GM21528 (cell line): Measurements from ENCODE around the gene PMM2.
"Not testable (repeated sequence)": the region's sequence is repeated elsewhere in the genome, so short reads cannot be mapped to it uniquely, and the experiment has no call there.

Experiments used
- ATAC-seq: cut with Tn5 transposase; IDR thresholded peaks from one replicate; pipeline ENCODE4 v1.9.1; 2021; ENCODE audit warnings: mild to moderate bottlenecking, moderate library complexity; ENCODE audit not compliant: unreplicated experiment, low FRiP score

Gene PMM2

DNA sequence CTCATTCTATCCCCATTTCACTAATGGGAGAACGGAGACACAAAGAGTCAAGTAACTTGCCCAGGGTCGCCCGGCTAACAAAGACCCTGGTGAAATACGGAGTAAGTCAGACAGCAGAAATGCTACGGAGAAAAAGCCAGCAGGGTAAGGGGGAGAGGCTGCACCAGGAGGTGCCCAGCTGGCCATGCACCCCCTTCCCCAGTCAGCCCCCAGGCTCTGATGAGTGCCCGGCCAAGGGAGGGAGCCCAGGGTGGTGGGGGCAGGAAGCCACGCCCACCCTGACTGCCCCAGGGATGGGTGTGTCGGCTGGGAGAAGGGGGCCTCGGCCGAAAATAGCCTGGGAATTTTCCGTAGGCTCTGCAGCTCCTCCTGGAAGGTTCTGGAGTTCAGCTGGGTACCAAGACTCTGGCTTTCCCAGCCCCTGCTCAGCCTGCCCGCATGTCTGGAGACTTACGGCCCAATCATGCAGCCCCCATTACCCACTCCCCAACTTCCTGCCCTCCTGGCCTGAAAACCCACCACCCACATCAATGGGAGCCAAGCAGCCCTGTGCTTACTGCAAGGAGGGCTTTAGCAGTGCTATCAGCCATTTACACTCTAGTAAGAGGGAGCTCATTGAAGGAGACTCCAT lies 67.0 kb downstream of the PMM2 start:
- ATAC-seq: no peak

DNA sequence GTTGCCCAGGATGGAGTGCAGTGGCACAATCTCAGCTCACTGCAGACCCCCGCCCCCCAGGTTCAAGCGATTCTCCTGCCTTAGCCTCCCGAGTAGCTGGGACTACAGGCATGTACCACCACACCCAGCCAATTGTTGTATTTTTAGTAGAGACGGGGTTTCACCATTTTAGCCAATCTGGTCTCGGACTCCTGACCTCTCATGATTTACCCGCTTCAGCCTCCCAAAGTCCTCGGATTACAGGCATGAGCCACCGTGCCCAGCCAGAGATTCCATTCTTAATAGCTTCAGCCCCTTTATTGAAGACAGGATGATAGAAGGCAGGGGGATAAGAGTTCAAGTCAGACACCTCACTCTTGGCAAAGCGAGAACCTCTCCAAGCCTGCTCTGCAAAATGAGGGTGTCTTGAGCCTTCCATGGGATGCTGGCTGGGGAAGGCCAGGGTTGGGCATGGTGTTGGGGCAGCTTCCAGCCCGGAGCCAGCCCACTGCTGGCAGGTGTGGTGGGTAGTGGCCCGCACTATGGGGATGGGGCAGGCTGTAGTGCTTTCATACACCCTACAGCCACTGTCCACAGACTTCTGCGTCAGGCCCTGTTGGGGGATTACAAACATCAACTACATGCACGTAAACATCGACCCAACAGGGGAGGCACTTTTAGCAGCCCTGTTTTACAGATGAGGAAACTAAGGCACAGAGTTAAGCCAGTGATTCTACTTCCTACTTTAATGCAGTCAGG lies 67.7 kb downstream of the PMM2 start:
- no peak for ATAC-seq

DNA sequence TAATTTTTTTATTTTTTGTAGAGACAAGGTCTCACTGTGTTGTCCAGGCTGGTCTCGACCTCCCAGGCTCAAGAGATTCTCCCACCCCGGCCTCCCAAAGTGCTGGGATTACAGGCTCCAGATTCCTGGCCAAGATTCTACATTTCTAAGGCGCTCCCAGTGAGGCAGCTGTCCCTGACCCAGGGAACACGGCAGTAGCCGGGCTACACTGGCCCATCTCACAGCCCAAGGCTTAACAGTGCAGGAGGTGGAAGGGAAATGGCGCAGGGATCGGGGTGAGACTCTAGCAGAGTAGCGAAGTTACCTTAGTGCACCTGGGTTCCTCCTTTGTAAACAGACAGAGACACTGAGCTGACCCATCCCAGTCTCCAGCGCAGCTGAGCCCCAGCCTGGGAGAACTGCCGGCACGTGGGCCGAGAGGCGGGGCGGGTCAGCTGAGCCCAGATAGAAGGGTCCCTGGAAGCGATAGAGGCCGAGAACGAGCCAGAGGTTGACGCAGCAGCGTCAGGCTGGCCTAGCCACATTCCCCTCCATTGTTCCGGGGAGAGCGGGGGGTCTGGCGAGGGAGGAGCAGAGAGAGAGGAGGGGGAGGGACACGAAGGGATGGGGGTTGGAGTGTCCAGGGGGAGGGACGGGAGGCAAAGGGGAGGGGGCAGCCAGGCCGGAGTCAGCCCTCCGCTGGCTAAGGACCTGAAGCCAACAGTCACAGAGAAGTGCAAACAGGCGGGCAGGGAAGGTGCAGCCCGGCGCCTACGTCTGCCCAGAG lies 68.7 kb downstream of the PMM2 start:
- ATAC-seq: no peak

DNA sequence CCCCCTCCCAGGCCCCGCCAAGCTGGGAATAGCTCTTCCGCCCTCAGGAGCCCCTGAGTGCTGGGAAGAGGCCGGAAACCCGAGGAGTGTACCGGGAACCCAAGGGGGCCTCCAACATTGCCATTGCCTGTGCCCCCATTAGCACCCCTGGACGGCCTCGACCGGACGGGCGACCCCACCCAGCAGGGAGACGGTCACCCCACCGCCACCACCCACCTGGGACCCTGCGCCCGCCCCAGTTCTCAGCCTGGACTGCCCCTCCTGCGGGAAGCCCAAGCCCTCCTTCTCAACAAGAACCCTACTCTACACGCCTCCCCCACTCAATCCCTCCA lies 69.2 kb downstream of the PMM2 start:
- no peak for ATAC-seq

DNA sequence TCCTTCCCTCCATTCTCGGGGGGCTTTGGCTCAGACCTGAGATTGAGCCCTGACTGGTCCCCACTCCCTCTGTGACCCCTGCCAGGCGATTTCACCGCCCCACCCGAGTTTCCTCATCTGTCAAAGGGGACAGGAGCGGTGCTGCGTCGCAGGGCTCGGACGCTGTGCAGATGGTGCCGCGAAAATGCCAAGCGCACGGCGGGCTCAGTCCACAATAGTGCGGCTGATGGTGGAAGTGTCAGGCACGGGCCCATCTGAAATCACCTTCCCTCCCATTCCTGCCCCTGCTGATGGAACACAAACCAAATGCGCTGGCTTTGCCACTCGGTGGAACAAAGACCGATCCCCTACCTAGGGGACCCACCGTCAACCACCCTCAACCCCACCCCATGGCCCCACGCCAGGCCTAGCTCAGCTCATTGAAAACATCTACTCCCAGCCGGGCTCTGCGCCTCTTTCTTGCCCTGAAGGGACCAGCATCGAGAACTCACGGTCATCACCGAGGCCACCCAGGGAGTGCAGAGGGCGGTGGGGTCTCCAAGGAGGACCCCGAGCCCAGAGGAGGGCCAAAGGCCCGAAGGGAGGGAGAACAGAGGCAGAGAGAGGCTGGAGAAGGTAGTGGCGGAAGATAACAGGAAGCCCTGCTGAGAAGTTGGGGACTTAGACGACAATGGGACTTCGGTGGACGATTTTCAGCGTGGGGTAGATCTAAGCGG lies 69.7 kb downstream of the PMM2 start:
- peak; percentile 5 for ATAC-seq

DNA sequence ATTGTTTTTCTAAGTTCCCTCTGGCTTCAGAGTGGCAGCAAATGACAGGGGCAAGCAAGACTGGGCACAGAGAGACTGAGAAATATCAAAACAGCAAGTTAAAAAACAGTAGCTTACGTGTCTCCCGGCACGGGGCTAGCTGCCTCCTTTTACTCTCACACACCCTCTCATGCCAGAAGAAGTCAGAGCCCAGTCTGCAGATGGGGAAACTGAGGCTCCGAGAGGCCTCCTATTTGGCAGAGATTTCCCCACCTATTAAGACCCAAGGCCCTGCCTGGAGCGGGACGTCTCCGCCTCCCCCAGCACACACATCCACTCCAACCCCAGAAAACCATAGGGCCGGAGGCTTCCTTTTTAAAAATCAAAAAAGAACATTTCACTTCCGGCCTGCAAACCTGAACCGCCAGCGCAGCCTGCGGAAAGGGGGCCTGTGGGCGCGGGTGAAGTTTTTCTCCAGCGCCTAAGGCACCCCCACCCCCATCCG lies 70.3 kb downstream of the PMM2 start:
- ATAC-seq: no peak

DNA sequence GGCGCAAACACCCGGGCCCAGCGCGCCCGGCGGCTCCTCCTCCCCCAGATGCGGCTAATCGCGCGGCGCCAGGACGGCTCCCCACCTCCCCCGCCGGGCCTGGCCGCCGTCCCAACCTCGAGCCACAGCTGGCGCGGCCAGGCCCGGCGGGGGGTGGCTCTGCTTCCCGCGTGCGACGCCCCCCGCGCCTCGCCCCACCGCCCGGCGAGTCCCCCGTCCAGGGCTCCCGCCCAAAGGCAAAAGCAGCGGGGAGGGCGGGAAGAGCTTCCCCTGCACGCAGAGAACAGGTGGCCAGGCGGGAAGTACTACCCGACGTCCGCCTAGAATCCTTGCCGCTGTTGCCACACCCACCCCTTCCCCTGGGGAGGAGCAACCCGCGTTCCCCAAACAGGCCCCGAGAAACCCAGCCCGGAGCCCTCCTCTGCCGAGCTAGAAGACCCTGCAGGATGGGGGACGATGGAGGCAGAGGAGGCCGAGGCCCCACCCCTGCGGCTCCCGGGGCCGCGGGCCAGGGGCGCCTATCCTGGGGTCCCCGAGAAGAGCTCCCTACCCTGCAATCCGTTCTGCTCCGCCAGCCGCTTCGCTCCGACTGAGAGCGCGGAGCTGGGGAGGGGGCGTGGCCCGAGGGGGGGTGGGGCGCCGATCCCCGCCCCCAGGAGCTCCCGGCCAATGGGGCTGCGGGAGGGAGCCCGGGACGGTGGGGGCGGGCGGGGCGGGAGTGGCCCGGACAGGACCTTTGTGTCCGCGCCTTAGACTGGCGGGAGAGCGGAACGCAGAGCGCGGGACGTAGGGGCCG lies 71.0 kb downstream of the PMM2 start, which contains the start of gene CARHSP1:
Gene CARHSP1, minus strand, starts transcription at position 591 of the 796 bp plus-strand sequence. CDS start 9,678 bp downstream, outside the sequence.
- peak; percentile 73 for ATAC-seq

DNA sequence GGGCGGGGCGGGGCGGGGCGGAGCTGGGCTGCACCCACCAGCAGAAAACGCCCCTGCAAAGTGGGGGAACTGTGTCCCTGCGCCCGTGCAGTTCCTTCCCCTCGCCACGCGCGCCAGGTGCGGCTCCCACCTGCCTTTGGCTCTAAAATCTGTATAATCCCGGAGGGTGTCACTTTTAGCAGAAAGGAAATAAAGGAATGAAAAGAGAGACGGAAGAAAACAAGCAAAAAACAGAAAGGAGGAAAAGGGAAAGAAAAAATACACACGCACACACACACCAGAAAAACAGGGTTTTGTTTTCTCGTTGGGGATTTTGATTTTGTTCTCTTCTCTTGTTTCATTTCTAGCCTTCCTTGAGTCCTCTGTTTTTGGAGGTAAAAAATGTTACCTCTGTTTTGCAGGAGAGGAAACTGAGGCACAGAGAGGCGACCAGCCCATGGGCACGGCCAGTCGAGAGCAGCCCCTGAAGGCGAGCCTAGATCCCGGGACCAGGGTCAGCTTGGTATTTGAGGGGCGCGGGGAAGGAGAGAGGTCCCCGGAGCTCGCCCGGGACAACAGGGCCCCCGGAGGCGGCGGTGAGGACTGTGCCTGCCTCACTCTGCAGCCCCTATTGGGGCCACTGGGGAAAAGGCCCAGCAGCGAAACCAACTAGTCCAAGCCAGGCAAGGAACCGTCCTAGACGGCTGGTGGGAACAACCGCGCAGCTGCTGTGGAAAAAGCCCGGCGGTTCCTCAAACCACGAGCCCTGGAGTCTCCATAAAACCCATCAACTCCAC lies 71.8 kb downstream of the PMM2 start:
- no peak for ATAC-seq

DNA sequence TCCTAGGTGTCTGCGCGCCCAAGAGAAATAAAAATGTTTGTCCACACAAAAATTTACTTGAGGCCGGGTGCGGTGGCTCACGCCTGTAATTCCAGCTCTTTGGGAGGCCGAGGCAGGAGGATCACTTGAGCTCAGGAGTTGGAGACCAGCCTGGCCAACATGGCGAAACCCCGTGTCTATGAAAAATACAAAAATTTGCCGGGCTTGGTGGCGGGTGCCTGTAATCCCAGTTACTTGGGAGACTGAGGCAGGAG lies 72.3 kb downstream of the PMM2 start:
- ATAC-seq: not testable (repeated sequence)

DNA sequence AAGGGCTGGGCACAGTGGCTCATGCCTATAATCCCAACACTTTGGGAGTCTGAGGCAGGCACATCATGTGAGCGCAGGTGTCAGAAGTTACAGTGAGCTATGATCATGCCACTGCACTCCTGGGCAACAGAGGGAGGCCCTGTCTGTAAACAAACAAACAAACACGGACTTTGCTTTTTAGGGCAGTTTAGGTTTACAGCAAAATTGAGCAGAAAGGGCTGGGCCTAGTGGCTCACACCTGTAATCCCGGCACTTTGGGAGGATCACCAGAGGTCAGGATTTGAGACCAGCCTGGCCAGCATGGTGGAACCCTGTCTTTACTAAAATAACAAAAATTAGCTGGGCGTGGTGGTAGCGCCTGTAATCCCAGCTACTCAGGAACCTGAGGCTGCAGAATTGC lies 74.4 kb downstream of the PMM2 start:
- no peak for ATAC-seq

DNA sequence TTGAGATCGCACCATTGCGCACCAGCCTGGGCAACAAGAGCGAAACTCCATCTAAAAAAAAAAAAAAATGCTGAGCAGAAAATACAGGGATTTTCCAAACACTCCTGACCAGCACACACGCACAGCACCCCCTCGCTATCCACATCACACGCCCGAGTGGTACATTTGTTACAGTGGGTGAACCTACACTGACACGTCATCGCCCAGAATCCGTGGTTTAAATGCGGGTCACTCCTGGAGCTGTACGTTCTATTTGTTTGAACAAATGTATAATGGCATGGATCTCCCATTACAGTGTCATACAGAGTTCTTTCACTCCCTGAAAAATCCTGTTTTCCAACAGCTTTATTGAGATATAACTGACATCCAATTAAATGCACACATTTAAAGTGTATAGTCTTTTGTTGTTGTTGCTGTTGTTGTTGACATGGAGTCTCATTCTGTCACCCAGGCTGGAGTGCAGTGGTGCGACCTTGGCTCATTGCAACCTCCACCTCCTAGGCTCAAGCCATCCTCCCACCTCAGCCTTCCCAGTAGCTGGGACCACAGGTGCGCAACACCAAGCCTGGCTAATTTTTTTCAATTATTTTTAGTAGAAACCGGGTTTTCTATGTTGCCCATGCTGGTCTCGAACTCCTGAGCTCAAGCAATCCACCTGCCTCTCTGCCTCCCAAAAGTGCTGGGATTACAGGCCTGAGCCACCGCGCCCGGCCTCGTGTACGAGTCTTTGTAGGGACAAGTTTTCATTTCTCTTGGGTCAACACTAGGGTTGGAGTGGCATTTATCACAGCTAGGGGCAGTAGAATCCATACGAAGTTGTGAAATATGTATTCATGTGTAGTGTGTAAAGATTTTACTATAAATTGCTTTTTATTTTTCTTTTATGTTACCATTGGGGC lies 75.6 kb downstream of the PMM2 start:
- ATAC-seq: no peak

DNA sequence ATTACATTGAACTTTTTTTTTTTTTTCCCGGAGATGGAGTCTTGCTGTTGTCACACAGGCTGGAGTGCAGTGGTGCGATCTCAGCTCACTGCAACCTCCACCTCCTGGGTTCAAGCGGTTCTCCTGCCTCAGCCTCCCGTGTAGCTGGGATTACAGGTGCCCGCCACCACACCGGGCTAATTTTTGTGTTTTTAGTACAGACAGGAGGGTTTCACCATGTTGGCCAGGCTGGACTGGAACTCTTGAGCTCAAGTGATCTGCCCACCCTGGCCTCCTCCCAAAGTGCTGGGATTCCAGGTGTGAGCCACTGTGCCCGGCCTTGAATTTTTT lies 76.2 kb downstream of the PMM2 start:
- ATAC-seq: not testable (repeated sequence)

DNA sequence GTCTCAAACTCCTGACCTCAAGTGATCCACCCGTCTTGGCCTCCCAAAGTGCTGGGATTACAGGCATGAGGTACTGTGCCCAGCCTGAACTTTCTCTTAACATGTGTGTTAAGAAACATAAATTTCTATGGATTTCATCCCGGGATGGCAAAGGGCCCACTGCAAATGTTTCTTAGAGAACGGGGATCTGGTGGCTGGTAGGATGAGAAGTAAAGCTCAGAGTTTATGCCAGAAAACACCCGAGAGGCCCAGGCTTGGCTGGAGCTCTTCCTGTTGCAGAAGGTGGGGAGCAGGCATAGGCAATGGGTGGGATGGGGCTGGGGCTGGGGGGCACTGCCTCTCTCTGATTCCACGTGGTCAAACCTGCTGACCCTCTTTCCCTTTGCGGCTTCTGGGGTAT lies 76.7 kb downstream of the PMM2 start:
- ATAC-seq: no peak

DNA sequence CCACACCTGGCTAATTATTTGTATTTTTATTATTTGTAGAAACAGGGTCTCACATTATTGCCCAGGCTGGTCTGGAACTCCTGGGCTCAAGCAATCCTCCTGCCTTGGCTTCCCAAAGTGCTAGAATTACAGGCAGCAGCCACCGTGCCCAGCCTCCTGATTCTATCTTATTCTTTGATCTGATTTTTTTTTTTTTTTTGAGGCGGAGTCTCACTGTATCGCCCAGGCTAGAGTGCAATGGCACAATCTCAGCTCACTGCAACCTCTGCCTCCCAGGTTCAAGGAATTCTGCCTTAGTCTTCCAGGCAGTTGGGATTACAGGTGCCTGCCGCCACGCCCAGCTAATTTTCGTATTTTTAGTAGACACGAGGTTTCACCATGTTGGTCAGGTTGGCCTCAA lies 77.7 kb downstream of the PMM2 start:
- not testable (repeated sequence) for ATAC-seq

DNA sequence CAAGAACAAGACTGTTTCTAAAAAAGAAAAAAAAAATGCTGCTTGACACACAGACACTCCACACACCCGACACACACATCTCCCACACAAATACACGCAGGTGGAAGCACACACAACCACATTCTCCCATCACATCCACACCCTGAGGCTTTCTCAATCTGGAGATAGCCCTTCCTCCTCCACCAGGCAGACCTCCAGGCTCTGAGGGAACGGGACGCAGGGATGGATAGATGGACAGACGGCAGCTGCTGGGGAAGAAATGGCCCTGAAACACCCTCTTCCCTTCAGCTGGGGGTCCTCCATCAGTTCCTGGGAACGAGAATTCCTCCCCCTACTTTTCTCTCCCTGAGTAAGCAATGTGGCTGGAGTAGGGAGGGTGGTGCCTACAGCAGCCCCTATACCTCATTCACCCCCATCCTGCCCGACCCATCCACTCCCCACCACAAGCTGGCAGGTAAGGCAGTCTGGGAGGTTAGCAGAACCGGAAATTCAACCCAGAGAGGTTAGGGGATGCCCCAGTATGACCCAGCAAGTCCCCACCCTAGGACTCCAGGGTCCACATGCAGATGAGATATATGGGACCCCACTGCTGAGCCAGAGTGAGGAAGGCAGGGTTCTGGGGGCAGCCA lies 80.4 kb downstream of the PMM2 start:
- ATAC-seq: no peak

DNA sequence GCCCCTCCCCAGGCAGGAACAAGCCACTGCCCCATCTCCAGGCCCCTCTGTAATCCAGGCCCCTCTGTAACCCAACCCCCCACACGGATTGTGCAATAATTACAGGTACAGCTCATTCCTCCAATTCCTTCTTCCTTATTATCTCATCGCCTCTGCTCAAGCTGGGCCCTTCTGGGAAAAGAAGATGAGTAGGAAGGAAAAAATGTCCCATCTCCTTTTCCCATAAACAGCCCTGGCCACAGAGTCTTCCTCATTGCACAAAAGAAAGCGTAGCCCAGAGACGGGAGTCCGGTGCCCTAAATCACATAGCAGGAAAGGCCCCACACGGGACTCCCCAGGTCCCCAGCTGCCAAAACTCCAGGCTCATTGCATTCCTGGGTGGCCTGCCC lies 80.9 kb downstream of the PMM2 start:
- ATAC-seq: no peak

DNA sequence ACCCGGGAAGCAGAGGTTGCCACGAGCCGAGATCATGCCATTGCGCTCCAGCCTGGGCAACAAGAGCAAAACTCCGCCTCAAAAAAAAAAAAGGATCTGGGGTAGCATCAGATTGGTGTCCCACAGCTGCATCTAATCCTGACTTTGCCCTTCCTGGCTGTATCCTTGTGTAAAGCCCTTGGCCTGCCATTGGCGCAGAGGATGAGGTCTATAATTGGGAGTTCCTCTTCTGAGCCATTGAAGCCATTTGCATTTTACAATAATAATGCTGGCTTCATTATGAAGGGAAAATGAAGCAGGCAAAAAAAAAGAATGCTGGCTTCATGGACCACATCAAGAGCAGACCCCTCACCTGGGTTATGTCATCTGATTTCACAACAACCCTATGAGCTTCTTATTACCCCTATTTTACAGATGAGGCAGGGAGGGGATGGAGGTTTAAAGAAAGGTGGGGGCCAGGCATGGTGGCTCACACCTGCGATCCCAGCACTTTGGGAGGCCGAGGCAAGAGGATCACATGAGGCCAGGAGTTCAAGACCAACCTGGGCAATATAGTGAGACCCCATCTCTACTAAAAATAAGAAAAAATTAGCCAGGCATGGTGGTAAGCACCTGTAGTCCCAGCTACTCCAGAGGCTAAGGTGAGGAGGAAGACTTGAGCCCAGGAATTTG lies 83.3 kb downstream of the PMM2 start:
- ATAC-seq: no peak
